Measurements from ENCODE around the gene CHERP. TPM values are rescaled to one million over a fixed set of nuclear protein-coding genes. Genes with fewer than 3 reads are reported as not detected.
"Not testable (repeated sequence)": the region's sequence is repeated elsewhere in the genome, so short reads cannot be mapped to it uniquely, and the experiment has no call there.

Gene CHERP
- polyA plus RNA-seq, 4 donors, result 30.3 to 55.1 (median 36.6) TPM

DNA sequence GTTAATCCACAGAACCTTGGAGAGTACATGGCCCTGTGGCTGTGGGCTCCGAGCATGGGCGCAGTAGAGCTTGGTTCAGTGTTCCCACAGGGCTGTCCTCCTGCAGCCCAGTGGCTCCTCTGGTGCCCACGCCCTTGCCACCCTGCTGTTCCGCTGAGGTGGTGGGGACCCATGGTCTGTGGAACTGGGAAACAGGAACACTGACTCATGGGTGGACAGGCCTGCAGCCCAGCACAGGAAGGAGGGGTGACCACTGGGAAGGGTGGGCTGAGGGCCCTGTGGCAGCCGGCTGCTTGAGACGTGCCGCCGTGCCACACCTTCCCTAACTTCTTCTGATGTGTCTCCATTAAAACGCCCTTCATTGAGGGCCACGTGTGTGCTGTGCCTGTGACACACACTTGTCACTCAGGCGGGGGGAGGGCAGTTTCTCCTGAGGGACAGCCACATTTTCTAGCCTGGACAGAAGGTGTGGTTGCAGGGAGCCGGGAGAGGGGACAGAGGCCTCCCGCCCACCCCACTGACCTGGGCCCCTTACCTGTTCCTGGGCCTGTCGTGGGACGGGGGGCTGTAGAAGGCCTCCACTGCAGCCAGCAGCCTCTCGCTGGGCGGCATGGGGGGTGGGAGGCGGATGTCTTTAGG, 21.1 kb downstream of the CHERP start:
- no peak for DNase-seq (ENCODE audit: low read depth in 4 of 4, low spot score in 3 of 4)

DNA sequence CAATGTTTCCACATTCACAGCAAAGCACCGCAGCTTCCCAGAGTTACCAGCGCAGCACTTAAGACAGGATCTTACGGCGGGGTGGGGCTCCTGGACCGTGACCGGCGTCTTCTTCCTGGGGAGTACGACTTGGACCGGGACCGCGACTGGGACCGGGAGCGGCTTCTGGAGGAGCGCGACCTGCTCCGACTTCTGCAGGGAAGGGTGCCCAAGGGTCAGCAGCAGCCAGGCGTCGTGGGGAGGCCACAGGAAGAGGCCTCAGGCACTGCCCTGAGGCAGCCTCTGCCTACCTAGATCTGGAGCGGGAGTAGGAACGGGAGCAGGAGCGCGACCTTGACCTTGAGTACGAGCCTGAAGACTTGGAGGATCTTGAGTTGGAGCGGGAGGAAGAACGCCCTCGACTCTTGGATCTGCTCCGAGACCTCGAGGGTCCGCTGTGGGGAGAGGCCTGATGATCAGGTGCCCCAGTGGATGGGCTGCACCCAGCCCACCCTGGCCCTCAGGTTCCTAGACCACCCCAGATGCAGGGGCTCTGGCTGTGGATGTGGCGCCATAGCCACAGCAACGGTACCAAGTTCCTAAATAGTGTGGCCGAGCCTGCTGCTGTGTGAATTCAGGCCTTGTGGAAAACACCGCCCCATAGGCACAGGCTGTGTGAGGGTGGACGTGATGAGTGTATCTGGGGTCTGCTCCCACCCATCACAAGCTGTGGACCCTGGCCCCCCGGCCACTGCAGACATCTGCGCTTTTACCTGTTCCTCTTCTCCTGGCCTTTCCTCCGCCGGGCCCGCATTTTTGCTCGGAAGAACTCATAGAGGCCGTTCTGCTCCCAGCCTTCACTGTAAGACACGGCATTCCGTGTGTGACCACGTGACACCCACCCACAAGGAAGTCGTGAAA, 21.9 kb downstream of the CHERP start:
- no peak for DNase-seq (ENCODE audit: low read depth in 4 of 4, low spot score in 3 of 4)

DNA sequence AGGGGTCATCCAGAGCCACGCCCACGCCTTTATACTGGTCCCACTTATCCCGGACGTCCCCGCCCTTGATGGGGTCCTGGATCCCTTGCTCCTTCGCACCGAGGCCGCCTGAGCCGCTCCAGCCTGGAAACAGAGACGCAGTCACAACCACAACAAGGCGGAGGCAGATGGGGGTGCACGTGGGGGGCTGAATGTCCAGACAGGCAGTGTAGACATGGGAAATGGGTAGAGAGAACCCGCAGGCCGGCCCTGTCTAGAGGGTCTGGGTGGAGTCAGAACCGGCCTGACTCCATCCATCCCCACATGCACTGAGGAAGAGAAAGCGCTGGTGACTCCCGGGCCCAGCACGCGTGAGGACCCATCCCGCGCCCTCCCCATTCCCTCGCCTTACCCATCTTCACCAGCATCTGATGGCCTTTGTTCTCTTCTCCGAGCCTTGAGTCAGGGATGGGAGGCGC, 23.0 kb downstream of the CHERP start:
- DNase-seq (ENCODE audit: low read depth in 4 of 4, low spot score in 3 of 4), result no peak

DNA sequence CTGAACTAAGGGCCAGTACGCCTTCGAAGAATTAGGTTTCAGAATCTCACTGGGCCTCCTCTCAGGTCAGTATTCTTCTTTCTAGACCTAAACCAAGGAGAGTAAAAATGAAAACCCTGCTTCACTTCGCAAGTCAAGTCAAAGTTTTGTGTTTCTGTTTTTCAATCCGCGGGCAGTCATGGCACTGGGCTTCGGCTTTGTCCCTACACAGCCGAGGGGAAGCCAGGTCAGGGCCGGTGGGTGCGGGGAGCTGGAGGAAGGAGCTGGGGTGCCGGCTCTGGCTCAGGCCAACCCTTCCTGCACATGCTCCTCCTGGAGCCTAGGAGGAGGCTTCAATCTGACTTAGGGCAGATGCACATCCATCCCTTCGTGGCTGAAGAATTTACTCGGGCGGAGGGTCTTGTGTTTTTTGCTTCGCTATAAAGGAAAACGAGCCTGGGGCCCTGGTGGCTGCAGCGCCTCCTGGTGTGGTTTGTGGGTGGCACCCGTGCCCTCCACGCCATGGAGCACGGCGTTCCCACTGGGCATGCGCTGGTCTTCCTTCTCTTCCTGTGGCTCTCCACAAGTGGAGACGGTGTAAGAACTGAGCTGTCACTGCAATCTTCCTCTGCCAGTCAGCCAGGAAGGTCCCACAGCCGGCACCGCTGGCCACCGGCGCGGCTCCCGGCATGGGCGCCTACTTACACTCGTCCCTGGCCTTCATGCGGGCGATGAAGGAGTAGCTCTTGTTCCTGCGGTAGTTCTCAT, 23.6 kb downstream of the CHERP start:
- DNase-seq (ENCODE audit: low read depth in 4 of 4, low spot score in 3 of 4), result no peak

DNA sequence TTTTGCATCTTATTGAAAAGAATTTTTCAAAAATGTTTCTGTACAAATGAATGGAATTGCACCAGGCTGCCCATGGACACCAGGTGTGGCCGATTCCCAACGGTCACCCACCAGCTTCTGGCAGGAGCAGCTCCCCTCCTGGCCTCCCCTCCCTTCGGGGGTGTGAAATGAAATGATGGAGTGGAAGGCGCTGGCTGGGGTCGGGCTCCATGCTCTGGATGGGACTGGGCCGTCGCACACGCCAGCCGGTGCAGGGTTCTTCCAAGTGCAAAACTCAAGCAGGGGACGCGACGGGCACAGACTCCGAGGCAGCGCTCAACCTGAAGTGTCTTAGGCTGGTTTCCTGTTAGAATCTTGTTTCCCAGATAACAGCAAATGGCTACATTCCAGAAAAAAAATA, 24.2 kb downstream of the CHERP start:
- DNase-seq (ENCODE audit: low read depth in 4 of 4, low spot score in 3 of 4), result no peak

DNA sequence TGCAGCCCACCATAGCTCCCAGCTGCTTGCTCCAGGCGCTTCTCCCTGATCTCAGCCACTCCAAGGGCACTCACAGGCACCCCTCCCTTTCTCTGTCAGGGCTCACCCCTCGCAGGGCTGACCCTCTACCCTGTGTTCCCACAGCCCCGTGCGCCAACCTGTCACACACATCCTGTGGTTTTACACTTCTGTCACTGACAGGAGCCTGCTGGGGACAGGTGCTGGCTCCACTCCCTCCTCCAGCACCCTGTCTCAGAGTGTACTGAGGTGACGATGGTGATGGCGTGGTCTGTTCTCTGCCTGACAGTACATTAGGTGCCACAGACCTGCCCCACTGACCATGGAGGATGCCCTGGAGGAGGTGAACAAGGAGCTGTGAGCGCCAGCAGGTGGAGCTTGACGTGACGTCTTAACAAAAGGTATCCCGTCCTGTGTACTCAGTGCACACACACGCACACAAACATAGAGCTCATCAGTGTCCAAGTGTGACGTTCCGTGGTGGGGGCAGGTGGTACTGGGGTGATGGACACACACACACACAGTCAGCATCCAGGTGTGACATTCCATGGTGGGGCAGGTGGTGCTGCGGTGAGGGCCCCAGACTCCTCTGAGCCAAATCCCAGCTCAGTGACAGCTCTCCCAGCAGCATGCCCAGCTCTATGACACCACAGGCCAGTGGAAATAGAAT, 25.2 kb downstream of the CHERP start:
- no peak for DNase-seq (ENCODE audit: low read depth in 4 of 4, low spot score in 3 of 4)

DNA sequence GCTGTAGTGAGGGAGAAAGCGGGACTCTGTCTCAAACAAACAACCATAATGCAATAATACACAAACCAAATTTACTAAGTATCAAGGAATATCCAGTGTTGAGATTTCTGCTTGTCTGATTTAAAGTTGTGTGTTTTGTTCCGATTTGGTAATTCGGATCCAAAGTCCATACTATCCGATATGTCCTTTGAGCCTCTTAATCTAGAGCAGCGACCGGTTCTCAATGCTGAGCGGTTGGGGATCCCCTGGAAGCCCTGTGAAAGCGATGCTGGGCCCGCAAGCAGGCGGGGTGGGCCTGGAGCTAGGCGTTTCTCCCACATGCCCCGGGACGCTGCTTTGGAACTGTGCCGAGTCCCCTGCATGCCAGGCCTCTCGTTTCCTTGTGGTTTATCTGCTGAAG, 25.9 kb downstream of the CHERP start:
- no peak for DNase-seq (ENCODE audit: low read depth in 4 of 4, low spot score in 3 of 4)

DNA sequence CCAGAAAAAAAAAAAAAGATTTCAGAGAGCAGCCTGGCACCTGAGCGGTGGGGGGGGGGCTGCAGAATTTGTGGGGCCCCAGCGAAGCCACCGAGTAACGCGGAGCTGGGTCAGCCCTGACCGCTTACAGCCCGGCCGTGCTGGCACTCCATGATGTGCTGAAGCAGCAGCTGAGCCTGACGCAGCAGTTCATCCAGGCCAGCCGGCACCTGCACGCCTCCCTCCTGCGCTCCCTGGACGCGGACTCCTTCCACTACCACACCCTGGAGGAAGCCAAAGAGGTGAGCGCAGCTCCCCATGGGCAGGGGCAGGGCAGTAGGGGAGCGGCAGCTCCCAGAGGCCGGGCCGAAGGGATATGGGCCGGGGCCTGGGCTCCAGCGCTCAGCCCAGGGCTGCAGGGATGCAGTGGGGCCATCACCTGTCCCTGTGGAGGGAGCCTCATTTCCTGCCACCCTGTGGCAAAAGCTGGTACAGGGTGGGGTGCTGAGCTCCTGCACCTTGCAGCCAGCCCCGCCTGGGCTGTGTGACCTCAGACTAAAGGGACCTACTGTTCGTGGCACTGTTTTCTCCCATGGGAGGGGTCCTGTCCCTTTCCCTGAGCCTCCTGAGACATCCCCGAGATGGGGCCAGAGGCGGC, 27.7 kb downstream of the CHERP start:
- DNase-seq (ENCODE audit: low read depth in 4 of 4, low spot score in 3 of 4), result no peak

DNA sequence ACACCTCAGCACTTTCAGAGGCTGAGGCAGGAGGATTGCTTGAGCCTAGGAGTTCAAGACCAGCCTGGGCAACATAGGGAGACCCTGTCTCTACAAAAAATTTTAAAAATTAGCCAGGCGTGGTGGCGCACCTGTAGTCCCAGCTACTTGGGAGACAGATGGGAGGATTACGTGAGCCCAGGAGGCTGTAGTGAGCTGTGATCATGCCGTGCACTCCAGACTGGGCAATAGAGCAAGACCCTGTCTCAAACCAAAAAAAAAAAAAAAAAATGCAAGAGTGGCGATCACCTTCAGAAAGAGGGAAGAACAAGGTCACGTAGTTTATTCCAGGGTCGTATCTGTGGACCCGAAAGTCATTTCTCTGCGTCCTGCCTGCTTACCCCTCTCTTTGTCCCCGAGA, 29.6 kb downstream of the CHERP start:
- DNase-seq (ENCODE audit: low read depth in 4 of 4, low spot score in 3 of 4), result not testable (repeated sequence)

DNA sequence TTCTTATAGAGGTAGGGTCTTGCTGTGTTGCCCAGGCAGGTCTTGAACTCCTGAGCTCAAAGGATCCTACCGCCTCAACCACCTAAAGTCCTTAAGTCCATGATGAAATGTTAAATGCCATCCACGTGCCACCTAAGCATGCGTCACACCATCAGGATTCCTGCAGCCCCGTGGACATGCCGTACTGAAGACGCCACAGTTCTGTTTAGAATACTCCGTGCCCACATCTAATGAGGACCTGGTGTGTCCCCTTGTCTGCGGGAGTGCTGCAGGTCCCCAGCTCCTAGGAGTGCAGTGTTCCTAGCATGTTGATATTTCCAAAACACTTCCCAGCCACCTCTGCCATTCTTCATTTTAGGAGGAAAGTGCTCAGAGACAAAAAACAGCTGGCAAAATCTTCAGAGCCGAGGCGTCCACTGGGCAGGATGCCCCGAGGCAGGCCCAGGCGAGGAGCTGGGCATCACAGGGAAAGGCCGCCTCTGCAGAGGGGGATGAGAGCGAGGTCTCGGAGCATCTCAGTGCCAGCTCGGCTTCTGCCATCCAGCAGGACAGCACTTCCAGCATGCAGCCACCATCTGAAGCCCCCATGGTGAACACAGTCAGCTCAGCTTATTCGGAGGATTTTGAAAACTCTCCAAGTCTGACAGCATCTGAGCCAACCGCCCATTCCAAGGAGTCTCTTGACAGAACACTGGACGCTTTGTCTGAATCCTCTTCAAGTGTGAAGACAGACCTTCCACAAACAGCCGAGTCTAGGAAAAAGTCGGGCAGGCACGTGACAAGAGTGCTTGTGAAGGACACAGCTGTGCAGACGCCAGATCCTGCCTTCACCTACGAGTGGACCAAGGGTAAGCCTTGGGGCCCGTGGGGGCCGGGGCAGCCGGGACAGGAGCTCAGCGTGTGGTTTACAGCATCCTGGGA, 32.8 kb downstream of the CHERP start:
- DNase-seq (ENCODE audit: low read depth in 4 of 4, low spot score in 3 of 4), result no peak

DNA sequence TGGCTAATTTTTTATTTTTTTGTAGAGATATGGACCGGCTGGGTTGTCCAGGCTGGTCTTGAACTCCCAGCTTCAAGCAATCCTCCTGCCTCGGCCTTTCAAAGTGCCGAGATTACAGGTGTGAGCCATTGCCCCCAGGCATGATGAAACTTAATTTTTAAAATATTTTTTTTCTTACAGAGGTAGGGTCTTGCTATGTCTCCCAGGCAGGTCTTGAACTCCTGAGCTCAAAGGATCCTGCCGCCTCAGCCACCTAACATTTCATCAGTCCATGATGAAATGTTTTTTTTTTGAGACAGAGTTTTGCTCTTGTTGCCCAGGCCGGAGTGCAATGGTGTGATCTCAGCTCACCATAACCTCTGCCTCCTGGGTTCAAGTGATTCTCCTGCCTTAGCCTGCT, 33.7 kb downstream of the CHERP start:
- no peak for DNase-seq (ENCODE audit: low read depth in 4 of 4, low spot score in 3 of 4)

DNA sequence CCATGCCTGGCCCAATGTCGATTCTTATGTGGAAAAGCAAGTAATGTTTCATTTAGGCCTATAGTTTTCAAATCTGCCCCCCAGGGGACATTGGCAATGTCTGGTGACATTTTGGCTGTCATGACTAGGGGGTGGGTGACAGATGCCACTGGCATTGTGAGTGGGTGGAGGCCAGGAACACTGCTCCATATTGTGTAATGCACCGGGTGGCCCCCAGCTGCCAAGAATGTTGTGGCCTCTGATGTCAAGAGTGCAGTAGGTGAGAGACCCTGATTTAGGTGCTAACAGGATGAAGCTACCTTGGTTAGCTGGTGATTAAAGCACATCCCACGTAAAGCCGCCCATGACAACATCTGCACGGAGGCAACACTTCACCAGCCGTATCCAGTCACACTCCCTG, 35.3 kb downstream of the CHERP start:
- DNase-seq (ENCODE audit: low read depth in 4 of 4, low spot score in 3 of 4), result no peak

DNA sequence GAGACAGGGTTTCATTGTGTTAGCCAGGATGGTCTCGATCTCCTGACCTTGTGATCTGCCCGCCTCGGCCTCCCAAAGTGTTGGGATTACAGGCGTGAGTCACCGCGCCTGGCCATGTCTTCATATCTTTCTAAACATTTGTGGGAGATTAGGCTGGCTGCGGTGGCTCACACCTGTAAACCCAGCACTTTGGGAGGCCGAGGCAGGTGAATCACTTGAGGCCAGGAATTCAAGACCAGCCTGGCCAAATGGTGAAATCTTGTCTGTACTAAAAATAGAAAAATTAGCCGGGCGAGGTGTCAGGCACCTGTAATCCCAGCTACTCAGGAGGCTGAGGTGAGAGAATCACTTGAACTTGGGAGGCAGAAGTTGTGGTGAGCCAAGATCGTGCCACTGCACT, 36.1 kb downstream of the CHERP start:
- not testable (repeated sequence) for DNase-seq (ENCODE audit: low read depth in 4 of 4, low spot score in 3 of 4)

DNA sequence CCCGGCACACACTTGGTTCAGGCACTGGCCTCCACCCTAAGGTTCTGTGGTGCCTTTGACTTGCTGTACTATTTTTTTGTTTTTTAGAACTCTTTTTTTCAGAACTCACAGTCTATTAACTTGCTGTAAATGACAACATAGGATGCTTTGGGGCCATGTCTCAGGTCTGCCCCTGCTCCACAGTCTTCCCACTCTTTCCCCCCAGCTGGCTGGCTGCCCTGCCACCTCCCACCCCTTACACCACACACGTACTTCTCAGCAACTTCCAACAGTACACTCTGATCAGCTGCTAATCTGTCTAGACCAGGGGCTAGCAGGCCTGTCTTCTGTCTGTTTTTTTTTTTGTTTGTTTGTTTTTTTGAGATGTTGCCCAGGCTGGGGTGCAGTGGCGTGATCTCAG, 38.0 kb downstream of the CHERP start:
- DNase-seq (ENCODE audit: low read depth in 4 of 4, low spot score in 3 of 4), result no peak

DNA sequence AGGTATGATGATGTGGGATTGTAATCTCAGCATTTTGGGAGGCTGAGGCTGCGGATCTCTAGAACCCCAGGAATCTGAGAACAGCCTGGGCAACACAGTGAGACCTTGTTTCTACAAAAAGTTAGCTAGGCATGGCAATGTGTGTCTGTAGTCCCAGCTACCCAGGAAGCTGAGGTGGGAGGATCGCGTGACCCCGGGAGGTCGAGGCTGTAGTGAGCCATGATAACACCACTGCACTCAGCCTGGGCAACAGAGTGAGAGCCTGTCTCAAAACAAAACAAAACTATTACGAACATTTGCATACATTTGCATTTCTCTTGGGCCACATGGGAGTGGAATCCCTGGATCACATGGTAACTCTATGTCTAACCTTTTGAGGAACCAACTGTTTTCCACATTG, 44.4 kb downstream of the CHERP start:
- no peak for DNase-seq (ENCODE audit: low read depth in 4 of 4, low spot score in 3 of 4)

DNA sequence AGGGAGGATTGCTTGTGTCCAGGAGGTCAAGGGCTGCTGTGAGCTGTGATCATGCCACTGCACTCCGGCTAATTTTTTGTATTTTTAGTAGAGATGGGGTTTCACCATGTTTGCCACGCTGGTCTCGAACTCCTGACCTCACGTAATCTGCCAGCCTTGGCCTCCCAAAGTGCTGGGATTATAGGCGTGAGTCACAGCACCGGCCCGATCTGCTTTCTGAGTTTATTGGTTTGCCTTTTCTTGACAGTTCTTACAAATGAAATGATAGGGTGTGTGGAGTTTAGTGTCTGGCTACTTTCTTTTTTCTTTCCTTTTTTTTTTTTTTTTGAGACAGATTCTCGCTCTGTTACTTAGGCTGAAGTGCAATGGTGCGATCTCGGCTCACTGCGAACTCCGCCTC, 45.2 kb downstream of the CHERP start:
- no peak for DNase-seq (ENCODE audit: low read depth in 4 of 4, low spot score in 3 of 4)

DNA sequence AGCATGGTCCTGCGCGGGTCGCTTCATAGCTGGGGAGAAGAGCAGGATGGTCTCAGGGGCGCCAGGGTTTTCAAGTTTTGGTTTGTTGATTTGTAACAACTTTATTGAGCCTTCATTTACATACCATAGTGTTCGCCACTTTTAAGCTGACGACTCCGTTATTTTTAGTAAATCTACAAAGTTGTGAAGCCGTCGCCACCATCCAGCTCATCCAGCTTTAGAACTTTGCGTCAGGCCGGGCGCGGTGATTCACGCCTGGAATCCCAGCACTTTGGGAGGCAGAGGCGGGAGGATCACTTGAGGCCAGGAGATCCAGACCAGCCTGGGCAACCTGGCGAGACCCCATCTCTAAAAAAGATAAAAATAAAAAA, 45.6 kb downstream of the CHERP start:
- no peak for DNase-seq (ENCODE audit: low read depth in 4 of 4, low spot score in 3 of 4)

DNA sequence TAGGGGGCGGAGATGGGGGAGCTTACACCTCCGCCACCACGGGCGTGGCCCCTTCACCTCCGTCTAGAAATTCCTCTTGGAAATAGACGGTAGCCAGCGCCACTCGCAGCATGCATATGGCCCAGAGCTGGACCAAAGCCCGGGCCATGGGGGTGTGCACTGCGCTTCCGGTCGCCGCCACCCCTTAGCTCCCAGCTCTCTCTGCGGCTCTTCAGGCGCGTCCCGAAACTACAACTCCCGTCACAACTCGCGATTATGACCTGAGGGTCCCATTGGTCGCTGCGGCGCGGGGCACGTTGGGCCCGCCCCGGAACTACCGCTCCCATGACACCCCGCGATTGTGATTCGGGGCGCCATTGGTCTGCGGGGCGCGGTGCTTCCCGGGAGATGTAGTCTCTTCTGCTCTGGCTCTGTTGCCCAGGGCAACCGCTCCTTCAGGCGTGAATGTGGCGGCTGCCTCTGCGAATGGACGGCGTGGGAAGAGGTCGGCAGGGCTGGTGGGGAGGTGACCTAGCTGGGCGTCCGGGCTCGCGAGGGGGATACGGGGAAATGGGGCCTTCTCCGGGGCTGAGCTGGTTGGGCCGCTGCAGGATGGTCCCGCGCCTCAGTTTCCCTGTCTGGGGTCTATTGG, 46.1 kb downstream of the CHERP start, which contains the start of the genes C19orf44 and CALR3:
TSS of gene C19orf44 (plus strand) at position 413 of the 631 bp plus-strand sequence. CDS start 4,399 bp downstream, outside the sequence.
TSS of gene CALR3 (minus strand) at position 186 of the 631 bp plus-strand sequence. CDS start at position 148, 38 bp downstream.
- peak; percentile 92 to 96 (median 94) for DNase-seq (ENCODE audit: low read depth in 4 of 4, low spot score in 3 of 4)

DNA sequence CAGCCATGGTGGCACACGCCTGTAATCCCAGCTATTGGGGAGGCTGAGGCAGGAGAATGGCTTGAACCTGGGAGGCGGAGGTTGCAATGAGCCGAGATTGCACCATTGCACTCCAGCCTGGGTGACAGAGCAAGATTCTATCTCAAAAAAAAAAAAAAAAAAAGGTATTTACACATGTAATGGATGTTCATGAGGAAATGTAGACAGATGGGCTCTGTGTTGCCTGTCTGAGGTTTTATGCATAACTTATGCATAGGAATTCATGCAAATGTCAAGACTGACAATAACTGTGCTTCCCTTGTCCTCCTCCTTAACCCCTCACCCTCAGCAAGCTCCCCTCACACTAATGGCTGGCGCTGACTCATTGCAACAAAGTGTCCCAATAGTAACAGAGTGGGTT, 55.8 kb downstream of the CHERP start:
- not testable (repeated sequence) for DNase-seq (ENCODE audit: low read depth in 4 of 4, low spot score in 3 of 4)
